ENCODE data around the gene FBXO4. TPM values are rescaled to one million over a fixed set of nuclear protein-coding genes. Genes with fewer than 3 reads are reported as not detected.

Gene FBXO4
- polyA plus RNA-seq, 2 of the 4 experiments (the other 2 are of a cell fraction): 9.8 to 22.5 TPM

DNA sequence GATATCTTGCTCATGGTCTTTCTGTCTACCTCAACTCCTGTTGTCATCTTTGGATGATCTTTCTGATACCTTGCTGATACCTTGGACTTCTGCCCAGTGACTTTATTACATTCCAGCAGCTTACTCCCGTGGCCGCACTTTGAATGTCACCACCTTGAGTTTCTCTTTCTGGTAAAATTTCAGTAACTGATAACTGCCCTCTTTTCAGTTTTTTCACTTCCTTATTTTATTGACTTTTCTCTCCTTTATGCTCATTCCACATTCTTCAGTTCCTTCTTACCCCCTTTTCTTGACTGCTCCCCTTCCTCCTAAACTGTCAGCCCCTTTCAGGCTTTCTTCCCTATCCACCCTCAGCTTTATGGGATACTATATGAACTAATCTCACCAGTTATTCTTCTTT lies 7.0 kb upstream of the FBXO4 start:
- 94% methylated on average over 2 of the region's 2 CpGs for WGBS (ENCODE audit: missing lambda C conversion rate)
- TF ChIP-seq, protein P1, sequence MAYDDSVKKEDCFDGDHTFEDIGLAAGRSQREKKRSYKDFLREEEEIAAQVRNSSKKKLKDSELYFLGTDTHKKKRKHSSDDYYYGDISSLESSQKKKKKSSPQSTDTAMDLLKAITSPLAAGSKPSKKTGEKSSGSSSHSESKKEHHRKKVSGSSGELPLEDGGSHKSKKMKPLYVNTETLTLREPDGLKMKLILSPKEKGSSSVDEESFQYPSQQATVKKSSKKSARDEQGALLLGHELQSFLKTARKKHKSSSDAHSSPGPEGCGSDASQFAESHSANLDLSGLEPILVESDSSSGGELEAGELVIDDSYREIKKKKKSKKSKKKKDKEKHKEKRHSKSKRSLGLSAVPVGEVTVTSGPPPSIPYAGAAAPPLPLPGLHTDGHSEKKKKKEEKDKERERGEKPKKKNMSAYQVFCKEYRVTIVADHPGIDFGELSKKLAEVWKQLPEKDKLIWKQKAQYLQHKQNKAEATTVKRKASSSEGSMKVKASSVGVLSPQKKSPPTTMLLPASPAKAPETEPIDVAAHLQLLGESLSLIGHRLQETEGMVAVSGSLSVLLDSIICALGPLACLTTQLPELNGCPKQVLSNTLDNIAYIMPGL (CRISPR knock-in tag; IDR thresholded peaks at IDR 0.05; ENCODE audit: borderline replicate concordance): no peak
- TF ChIP-seq KDM5A (IDR thresholded peaks at IDR 0.05): no peak
- no peak for TF ChIP-seq CEBPB (IDR thresholded peaks at IDR 0.05)
- TF ChIP-seq POLR2AphosphoS2 (conservative IDR thresholded peaks at IDR 0.05; ENCODE audit: low read length): no peak
- no peak for TF ChIP-seq FOSL2 (IDR thresholded peaks at IDR 0.05)
- no peak for TF ChIP-seq FOSL2 (CRISPR knock-in tag; IDR thresholded peaks at IDR 0.05)
- TF ChIP-seq PHF8 (IDR thresholded peaks at IDR 0.05; ENCODE audit: borderline replicate concordance, low read depth): no peak
- TF ChIP-seq ZNF302 (CRISPR knock-in tag; IDR thresholded peaks at IDR 0.05): no peak
- no peak for TF ChIP-seq GATA3 (IDR thresholded peaks at IDR 0.05; ENCODE audit: borderline replicate concordance)
- no peak for TF ChIP-seq POLR2A (IDR thresholded peaks at IDR 0.05; ENCODE audit: low read length)
- TF ChIP-seq, protein P2, sequence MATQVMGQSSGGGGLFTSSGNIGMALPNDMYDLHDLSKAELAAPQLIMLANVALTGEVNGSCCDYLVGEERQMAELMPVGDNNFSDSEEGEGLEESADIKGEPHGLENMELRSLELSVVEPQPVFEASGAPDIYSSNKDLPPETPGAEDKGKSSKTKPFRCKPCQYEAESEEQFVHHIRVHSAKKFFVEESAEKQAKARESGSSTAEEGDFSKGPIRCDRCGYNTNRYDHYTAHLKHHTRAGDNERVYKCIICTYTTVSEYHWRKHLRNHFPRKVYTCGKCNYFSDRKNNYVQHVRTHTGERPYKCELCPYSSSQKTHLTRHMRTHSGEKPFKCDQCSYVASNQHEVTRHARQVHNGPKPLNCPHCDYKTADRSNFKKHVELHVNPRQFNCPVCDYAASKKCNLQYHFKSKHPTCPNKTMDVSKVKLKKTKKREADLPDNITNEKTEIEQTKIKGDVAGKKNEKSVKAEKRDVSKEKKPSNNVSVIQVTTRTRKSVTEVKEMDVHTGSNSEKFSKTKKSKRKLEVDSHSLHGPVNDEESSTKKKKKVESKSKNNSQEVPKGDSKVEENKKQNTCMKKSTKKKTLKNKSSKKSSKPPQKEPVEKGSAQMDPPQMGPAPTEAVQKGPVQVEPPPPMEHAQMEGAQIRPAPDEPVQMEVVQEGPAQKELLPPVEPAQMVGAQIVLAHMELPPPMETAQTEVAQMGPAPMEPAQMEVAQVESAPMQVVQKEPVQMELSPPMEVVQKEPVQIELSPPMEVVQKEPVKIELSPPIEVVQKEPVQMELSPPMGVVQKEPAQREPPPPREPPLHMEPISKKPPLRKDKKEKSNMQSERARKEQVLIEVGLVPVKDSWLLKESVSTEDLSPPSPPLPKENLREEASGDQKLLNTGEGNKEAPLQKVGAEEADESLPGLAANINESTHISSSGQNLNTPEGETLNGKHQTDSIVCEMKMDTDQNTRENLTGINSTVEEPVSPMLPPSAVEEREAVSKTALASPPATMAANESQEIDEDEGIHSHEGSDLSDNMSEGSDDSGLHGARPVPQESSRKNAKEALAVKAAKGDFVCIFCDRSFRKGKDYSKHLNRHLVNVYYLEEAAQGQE (IDR thresholded peaks at IDR 0.05): no peak
- TF ChIP-seq KDM1A (IDR thresholded peaks at IDR 0.05; ENCODE audit: low read depth): no peak
- TF ChIP-seq CBX2 (IDR thresholded peaks at IDR 0.05; ENCODE audit: borderline replicate concordance, low read depth): no peak
- TF ChIP-seq RAD21 (conservative IDR thresholded peaks at IDR 0.05 in 1 of 2, IDR thresholded peaks at IDR 0.05 in 1 of 2): no peak
- TF ChIP-seq RNF2 (IDR thresholded peaks at IDR 0.05; ENCODE audit: borderline replicate concordance, low read depth): no peak
- ATAC-seq (no peak), DNase-seq (ENCODE audit: low read depth in 1 of 2, low spot score in 1 of 2) (no peak), FAIRE-seq (no peak)
- no peak overlapping the region for H3K27ac ChIP-seq
- no peaks in the 10 kb centered on the region for H3K9me3 ChIP-seq
- ChIA-PET POLR2A (no interaction called here), CTCF (no interaction called here)
- H3K4me3 ChIP-seq: no peak overlapping the region
- no peaks in the 10 kb centered on the region for H3K4me1 ChIP-seq
- H3K4me2 ChIP-seq: no peak overlapping the region

DNA sequence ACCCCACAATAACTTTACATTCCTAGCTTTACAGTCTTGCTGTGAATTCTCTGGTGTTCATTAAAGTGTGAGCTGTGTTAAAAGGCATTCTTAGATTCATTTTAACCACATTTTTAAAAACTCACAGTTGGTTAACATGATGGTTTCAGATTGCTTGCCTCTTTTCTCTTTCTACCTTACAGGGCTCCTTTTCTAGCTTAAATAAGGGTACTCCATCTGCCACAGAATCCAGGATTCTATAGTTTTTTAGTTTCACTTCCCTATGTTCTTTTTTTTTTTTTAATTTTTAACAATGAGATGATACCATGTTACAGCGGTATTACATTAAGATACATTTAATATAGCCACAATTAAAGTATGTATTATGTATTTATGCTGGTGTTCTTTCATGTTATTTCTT lies 3.9 kb upstream of the FBXO4 start:
- Histone ChIP-seq H3K4me3 (no peak overlapping the region), H3K9me3 (no peaks in the 10 kb centered on the region), H3K4me2 (no peak overlapping the region), H3K27ac (no peak overlapping the region), H3K4me1 (0 out of 3 replicates have a peak, but pooled peaks cover 3% of the 10 kb centered on the region)
- ATAC-seq (no peak), DNase-seq (ENCODE audit: low read depth in 1 of 2, low spot score in 1 of 2) (no peak), FAIRE-seq (no peak)
- WGBS (ENCODE audit: missing lambda C conversion rate): 90% methylated on average over 1 of the region's 1 CpG
- ChIA-PET CTCF (no interaction called here), POLR2A (no interaction called here)
- no peak for TF ChIP-seq ESRRA (IDR thresholded peaks at IDR 0.05; ENCODE audit: borderline replicate concordance, low read length)
- TF ChIP-seq POLR2A (IDR thresholded peaks at IDR 0.05; ENCODE audit: low read length): no peak
- no peak for TF ChIP-seq TP53 (CRISPR knock-in tag; IDR thresholded peaks at IDR 0.05)
- TF ChIP-seq PHF8 (IDR thresholded peaks at IDR 0.05; ENCODE audit: borderline replicate concordance, low read depth): no peak
- no peak for TF ChIP-seq HOXA7 (CRISPR knock-in tag; IDR thresholded peaks at IDR 0.05)

DNA sequence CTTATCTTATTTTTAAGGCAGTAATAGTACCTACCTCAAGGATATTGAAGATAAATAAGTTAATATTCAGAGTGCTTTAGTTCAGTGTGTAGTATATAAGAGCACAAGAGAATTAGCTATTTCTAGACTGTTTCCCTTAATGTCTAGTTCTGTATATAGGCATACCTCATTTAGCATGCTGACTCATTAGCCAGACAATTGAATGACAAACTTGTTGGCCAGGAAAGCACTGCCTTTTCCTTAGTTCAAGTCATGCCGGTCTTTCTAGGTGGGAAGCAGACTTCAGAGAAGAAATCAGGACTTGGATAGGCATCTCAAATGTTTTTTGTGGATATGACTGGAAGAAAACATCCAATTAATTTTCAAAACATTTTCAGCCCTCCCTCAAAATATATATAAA lies 3.2 kb upstream of the FBXO4 start:
- no peak overlapping the region for H3K4me3 ChIP-seq
- WGBS (ENCODE audit: missing lambda C conversion rate): 88% methylated on average over 1 of the region's 1 CpG
- ATAC-seq (no peak), DNase-seq (ENCODE audit: low read depth in 1 of 2, low spot score in 1 of 2) (no peak), FAIRE-seq (no peak)
- ChIA-PET POLR2A (no interaction called here), CTCF (no interaction called here)
- no peak overlapping the region for H3K27ac ChIP-seq
- no peaks in the 10 kb centered on the region for H3K9me3 ChIP-seq
- H3K4me2 ChIP-seq: no peak overlapping the region
- no peak for TF ChIP-seq POLR2A (IDR thresholded peaks at IDR 0.05; ENCODE audit: low read length)
- TF ChIP-seq ZSCAN20 (CRISPR knock-in tag; IDR thresholded peaks at IDR 0.05): no peak
- TF ChIP-seq RCOR1 (IDR thresholded peaks at IDR 0.05; ENCODE audit: low read depth, low read length): no peak
- TF ChIP-seq MAFK (IDR thresholded peaks at IDR 0.05; ENCODE audit: partially characterized antibody): no peak
- no peak for TF ChIP-seq PHF8 (IDR thresholded peaks at IDR 0.05; ENCODE audit: borderline replicate concordance, low read depth)
- TF ChIP-seq, protein P3, sequence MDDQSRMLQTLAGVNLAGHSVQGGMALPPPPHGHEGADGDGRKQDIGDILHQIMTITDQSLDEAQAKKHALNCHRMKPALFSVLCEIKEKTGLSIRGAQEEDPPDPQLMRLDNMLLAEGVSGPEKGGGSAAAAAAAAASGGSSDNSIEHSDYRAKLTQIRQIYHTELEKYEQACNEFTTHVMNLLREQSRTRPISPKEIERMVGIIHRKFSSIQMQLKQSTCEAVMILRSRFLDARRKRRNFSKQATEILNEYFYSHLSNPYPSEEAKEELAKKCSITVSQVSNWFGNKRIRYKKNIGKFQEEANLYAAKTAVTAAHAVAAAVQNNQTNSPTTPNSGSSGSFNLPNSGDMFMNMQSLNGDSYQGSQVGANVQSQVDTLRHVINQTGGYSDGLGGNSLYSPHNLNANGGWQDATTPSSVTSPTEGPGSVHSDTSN (IDR thresholded peaks at IDR 0.05): no peak
- no peak for TF ChIP-seq KDM5A (IDR thresholded peaks at IDR 0.05)
- no peak for TF ChIP-seq CEBPB (IDR thresholded peaks at IDR 0.05)
- TF ChIP-seq, protein P4, sequence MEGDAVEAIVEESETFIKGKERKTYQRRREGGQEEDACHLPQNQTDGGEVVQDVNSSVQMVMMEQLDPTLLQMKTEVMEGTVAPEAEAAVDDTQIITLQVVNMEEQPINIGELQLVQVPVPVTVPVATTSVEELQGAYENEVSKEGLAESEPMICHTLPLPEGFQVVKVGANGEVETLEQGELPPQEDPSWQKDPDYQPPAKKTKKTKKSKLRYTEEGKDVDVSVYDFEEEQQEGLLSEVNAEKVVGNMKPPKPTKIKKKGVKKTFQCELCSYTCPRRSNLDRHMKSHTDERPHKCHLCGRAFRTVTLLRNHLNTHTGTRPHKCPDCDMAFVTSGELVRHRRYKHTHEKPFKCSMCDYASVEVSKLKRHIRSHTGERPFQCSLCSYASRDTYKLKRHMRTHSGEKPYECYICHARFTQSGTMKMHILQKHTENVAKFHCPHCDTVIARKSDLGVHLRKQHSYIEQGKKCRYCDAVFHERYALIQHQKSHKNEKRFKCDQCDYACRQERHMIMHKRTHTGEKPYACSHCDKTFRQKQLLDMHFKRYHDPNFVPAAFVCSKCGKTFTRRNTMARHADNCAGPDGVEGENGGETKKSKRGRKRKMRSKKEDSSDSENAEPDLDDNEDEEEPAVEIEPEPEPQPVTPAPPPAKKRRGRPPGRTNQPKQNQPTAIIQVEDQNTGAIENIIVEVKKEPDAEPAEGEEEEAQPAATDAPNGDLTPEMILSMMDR (IDR thresholded peaks at IDR 0.05): no peak
- TF ChIP-seq CHD4 (IDR thresholded peaks at IDR 0.05; ENCODE audit: borderline replicate concordance): no peak
- 0 out of 3 replicates have a peak, but pooled peaks cover 4% of the 10 kb centered on the region for H3K4me1 ChIP-seq
